NT2/D1 (cell line): ENCODE measurements around the gene INPP4B.

Experiments used
- DNase-seq: peaks from one replicate; pipeline ENCODE4 v3.0.0-alpha.2; 2011; ENCODE audit warnings: low read depth, low spot score
- H3K27me3 ChIP-seq: 2 replicates; pipeline ENCODE4 v1.6.0; 2011; ENCODE audit warnings: mild to moderate bottlenecking; ENCODE audit not compliant: insufficient read length, insufficient read depth
- H3K36me3 ChIP-seq: 2 replicates; pipeline ENCODE4 v1.6.1; 2011; ENCODE audit warnings: mild to moderate bottlenecking, low read length, mixed read lengths; ENCODE audit not compliant: insufficient read depth, insufficient read length
- H3K4me1 ChIP-seq: 2 replicates; pipeline ENCODE4 v1.5.1; 2011; ENCODE audit not compliant: insufficient read depth, insufficient read length
- H3K4me3 ChIP-seq: 2 replicates; pipeline ENCODE4 v1.5.1; 2011; ENCODE audit warnings: low read depth; ENCODE audit not compliant: insufficient read length
- H3K9ac ChIP-seq: 2 replicates; pipeline ENCODE4 v1.6.0; 2011; ENCODE audit warnings: low read depth; ENCODE audit not compliant: insufficient read length
- H3K9me3 ChIP-seq: 2 replicates; pipeline ENCODE4 v1.5.1; 2011; ENCODE audit warnings: mild to moderate bottlenecking, low read length; ENCODE audit not compliant: insufficient read depth
- SUZ12 ChIP-seq: IDR thresholded peaks from 2 replicates; pipeline ENCODE4 v1.6.1; 2011; ENCODE audit not compliant: insufficient read length, insufficient read depth; ENCODE audit errors: extremely low read depth
- YY1 ChIP-seq: IDR thresholded peaks from 2 replicates; pipeline ENCODE4 v1.6.1; 2011; ENCODE audit not compliant: insufficient read length, insufficient read depth
- ZNF274 ChIP-seq: IDR thresholded peaks from 2 replicates; pipeline ENCODE4 v1.6.1; 2011; ENCODE audit warnings: mild to moderate bottlenecking, low read depth, low read length

INPP4B gene

DNA sequence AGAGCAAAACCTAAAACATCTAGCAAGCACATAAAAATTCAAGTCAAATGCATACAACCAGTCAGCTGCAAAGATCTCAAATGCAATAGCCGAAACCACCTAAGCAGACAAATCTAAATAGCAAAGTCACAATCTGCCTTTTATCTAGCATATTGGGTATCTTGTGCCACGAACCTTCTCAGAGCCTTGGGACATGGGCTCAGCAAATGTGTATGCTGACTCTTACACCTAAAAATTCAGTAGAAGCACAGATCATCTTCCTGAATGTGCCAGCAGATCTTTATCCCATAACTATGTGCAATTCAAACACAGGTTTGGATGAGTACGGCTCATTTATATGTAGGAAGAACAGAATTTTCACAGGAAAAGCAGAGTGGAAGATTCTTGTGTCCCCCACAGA lies 492.1 kb downstream of the INPP4B start:
- H3K36me3 ChIP-seq, result no peaks in the 10 kb centered on the region
- no peaks in the 10 kb centered on the region for H3K9me3 ChIP-seq
- no peaks in the 10 kb centered on the region for H3K4me1 ChIP-seq
- DNase-seq, result no peak
- no peak for TF ChIP-seq SUZ12
- TF ChIP-seq YY1, result no peak
- TF ChIP-seq ZNF274, result no peak
- no peak overlapping the region for H3K9ac ChIP-seq
- H3K4me3 ChIP-seq, result no peak overlapping the region
- no peaks in the 10 kb centered on the region for H3K27me3 ChIP-seq

GRCh38 chr4:142353149-142353738 lies 492.9 kb downstream of the INPP4B start:
- no peaks in the 10 kb centered on the region for H3K36me3 ChIP-seq
- no peak overlapping the region for H3K9ac ChIP-seq
- H3K9me3 ChIP-seq, result no peaks in the 10 kb centered on the region
- no peaks in the 10 kb centered on the region for H3K27me3 ChIP-seq
- no peak overlapping the region for H3K4me3 ChIP-seq
- peak; percentile 38 for DNase-seq
- TF ChIP-seq SUZ12, result no peak
- TF ChIP-seq YY1, result no peak
- TF ChIP-seq ZNF274, result no peak
- H3K4me1 ChIP-seq, result no peaks in the 10 kb centered on the region

GRCh38 chr4:142352712-142353111 lies 493.4 kb downstream of the INPP4B start:
- no peak for TF ChIP-seq ZNF274
- no peak for TF ChIP-seq SUZ12
- TF ChIP-seq YY1, result no peak
- no peaks in the 10 kb centered on the region for H3K36me3 ChIP-seq
- no peak for DNase-seq
- H3K9me3 ChIP-seq, result no peaks in the 10 kb centered on the region
- no peak overlapping the region for H3K9ac ChIP-seq
- H3K4me1 ChIP-seq, result no peaks in the 10 kb centered on the region
- no peaks in the 10 kb centered on the region for H3K27me3 ChIP-seq
- H3K4me3 ChIP-seq, result no peak overlapping the region

GRCh38 chr4:142351958-142352357 lies 494.1 kb downstream of the INPP4B start:
- DNase-seq, result no peak
- Histone ChIP-seq H3K4me1 (no peaks in the 10 kb centered on the region), H3K9ac (no peak overlapping the region), H3K36me3 (no peaks in the 10 kb centered on the region), H3K9me3 (no peaks in the 10 kb centered on the region), H3K4me3 (no peak overlapping the region), H3K27me3 (no peaks in the 10 kb centered on the region)
- TF ChIP-seq SUZ12, result no peak
- no peak for TF ChIP-seq ZNF274
- no peak for TF ChIP-seq YY1

DNA sequence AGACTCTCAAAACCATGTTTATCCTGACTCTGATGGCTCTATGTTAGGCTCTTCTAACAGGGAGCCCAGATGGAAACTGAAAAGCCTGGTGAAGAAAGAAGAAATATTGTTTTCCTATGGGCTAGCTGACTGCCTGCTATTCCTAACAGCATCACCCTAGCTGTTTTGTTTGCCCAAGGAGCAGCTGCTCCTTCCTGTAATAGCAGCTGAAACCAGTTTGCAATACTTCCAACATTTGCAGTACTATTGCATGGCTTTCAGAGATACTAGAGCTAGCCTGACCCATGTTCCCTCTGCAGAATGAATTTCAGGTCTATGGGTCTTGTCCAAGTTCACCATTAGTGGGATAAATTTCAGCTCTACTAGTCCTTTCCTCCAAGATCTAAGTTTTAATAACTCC lies 495.2 kb downstream of the INPP4B start:
- TF ChIP-seq SUZ12, result no peak
- TF ChIP-seq ZNF274, result no peak
- TF ChIP-seq YY1, result no peak
- no peak for DNase-seq
- no peaks in the 10 kb centered on the region for H3K27me3 ChIP-seq
- no peak overlapping the region for H3K9ac ChIP-seq
- H3K4me3 ChIP-seq, result no peak overlapping the region
- H3K36me3 ChIP-seq, result no peaks in the 10 kb centered on the region
- no peaks in the 10 kb centered on the region for H3K4me1 ChIP-seq
- no peaks in the 10 kb centered on the region for H3K9me3 ChIP-seq

- H3K4me3 ChIP-seq, result no peak overlapping the region
- H3K4me1 ChIP-seq, result no peaks in the 10 kb centered on the region
- no peaks in the 10 kb centered on the region for H3K9me3 ChIP-seq
- H3K9ac ChIP-seq, result no peak overlapping the region
- DNase-seq, result no peak
- TF ChIP-seq YY1 (no peak), SUZ12 (no peak), ZNF274 (no peak)
- H3K27me3 ChIP-seq, result no peaks in the 10 kb centered on the region
- no peaks in the 10 kb centered on the region for H3K36me3 ChIP-seq
These were observed 497.5 kb downstream of the INPP4B start for GRCh38 chr4:142348613-142349021.

DNA sequence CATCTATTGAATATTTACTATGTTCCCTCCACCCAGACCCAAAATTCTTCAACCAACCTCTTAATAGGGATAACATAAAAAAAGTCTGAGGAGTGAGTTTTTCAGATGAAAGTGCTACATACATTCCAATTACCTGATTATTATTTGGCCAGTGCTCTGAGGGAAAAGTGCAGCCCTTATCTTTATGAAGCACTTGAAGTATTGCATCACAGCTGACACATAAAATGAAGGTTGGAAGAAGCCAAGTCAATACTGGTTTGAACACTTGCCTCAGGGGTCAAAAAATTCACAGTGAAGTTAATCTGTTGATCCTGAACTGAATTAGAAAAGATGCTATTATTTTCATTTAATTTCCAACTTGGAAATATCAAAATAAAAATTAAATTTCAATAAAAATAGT lies 498.9 kb downstream of the INPP4B start:
- Histone ChIP-seq H3K4me3 (no peak overlapping the region), H3K36me3 (no peaks in the 10 kb centered on the region), H3K4me1 (no peaks in the 10 kb centered on the region), H3K27me3 (no peaks in the 10 kb centered on the region), H3K9ac (no peak overlapping the region), H3K9me3 (no peaks in the 10 kb centered on the region)
- DNase-seq, result no peak
- no peak for TF ChIP-seq YY1
- no peak for TF ChIP-seq SUZ12
- no peak for TF ChIP-seq ZNF274
